Tibial nerve (tissue), 4 donors: ENCODE results near the gene ST6GALNAC1. TPM values are rescaled to one million over a fixed set of nuclear protein-coding genes. Genes with fewer than 3 reads are reported as not detected.

Experiments used
- DNase-seq, 2 donors: peaks; one replicate each; pipeline ENCODE4 v3.0.0-alpha.2; 2019; ENCODE audit warnings: low spot score in 2 of 2
- H3K27ac ChIP-seq, 4 donors: fragments of 200-600 bp; sonication (generic) in 3 of 4; one replicate each; pipeline ENCODE4 v1.5.1; 2017 to 2019; ENCODE audit warnings: mild to moderate bottlenecking in 1 of 4
- H3K27me3 ChIP-seq, 2 donors: fragments of 200-600 bp; sonication (generic) in 1 of 2; one replicate each; pipeline versions ENCODE4 v1.5.1 to v1.6.0; 2017 to 2019
- H3K36me3 ChIP-seq, 3 donors: fragments of 200-600 bp; sonication (generic); one replicate each; pipeline ENCODE4 v1.5.1; 2018 to 2019
- H3K4me1 ChIP-seq, 4 donors: fragments of 200-600 bp; sonication (generic) in 3 of 4; one replicate each; pipeline ENCODE4 v1.5.1; 2017 to 2019
- H3K4me3 ChIP-seq, 4 donors: fragments of 200-600 bp; sonication (generic) in 3 of 4; one replicate each; pipeline ENCODE4 v1.5.1; 2017 to 2019; ENCODE audit warnings: mild to moderate bottlenecking in 1 of 4, moderate library complexity in 1 of 4
- H3K9me3 ChIP-seq, 4 donors: fragments of 200-600 bp; sonication (generic) in 3 of 4; one replicate each; pipeline ENCODE4 v1.5.1; 2017 to 2019
- CTCF ChIP-seq, 5 experiments: fragments of 200-600 bp in 3 of 5; fragments of 450-650 bp in 2 of 5; sonication (generic) in 3 of 5; IDR thresholded peaks; one replicate each; pipeline ENCODE4 v1.5.1; 2016 to 2019; ENCODE audit warnings: antibody characterized with exemption in 5 of 5, mild to moderate bottlenecking in 3 of 5, moderate library complexity in 2 of 5
- EP300 ChIP-seq, 2 donors: sonication (generic); formaldehyde crosslinking; IDR thresholded peaks; one replicate each; pipeline ENCODE4 v1.6.1; 2017; ENCODE audit warnings: antibody characterized with exemption in 2 of 2, mild to moderate bottlenecking in 1 of 2
- POLR2A ChIP-seq, 2 donors: fragments of 450-650 bp; IDR thresholded peaks; one replicate each; pipeline ENCODE4 v1.6.1; 2017; ENCODE audit warnings: antibody characterized with exemption in 2 of 2, mild to moderate bottlenecking in 2 of 2, moderate library complexity in 2 of 2
- WGBS, 2 donors: methylation state at CpG; one replicate each; pipeline ENCODE4 v1.1.5; 2018; 5-methylcytosine and 5-hydroxymethylcytosine counted together
- total RNA-seq, 4 donors: library from RNA; depleted of rRNA; stranded (reverse); fragments of >200 nt; gene quantifications; one replicate each; pipeline ENCODE4 v1.1.0, GENCODE V29; 2016

Gene ST6GALNAC1
- total RNA-seq, 4 donors from 2014 or later, result 2.4 to 13.8 (median 7.4) TPM

DNA sequence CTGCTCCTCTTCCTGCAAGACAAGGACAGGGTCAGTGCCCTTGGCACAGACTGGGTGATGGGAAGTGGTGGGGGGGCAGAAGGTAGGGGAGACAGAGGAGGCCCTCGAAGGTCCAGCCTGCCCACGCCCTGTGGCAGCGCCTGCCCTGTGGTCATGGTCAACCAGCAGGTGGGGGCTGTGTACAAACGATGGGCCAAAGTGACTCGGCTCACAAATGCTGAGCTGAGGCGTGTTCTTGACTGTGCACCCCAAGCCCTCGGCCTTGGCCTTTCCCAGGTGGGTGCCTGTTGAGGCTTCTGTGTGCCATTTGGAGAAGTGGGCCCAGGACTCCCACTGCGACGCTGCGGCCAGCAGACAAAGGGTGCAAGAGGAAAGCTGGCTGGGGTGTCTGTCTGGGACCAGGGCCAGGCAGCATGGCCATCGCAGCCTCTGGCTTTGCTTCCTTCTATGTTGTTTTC lies 44.6 kb upstream of the ST6GALNAC1 start:
- no peaks in the 10 kb centered on the region for H3K27me3 ChIP-seq
- peak overlapping the region; percentile 64 to 90 (median 84) for H3K27ac ChIP-seq
- no peaks in the 10 kb centered on the region for H3K9me3 ChIP-seq
- DNase-seq, result no peak
- H3K4me1 ChIP-seq, result peaks cover 0 to 83% (median 21%) of the 10 kb centered on the region in 4 donors
- TF ChIP-seq POLR2A (IDR thresholded peaks at IDR 0.05), result no peak
- WGBS, 2 donors, result 55 to 56% methylated on average over 9 to 11 of the region's 11 CpGs
- peaks cover 0 to 30% (median 0%) of the 10 kb centered on the region in 3 donors for H3K36me3 ChIP-seq
- peak overlapping the region in 1 of 4 donors; percentile 1 for H3K4me3 ChIP-seq

DNA sequence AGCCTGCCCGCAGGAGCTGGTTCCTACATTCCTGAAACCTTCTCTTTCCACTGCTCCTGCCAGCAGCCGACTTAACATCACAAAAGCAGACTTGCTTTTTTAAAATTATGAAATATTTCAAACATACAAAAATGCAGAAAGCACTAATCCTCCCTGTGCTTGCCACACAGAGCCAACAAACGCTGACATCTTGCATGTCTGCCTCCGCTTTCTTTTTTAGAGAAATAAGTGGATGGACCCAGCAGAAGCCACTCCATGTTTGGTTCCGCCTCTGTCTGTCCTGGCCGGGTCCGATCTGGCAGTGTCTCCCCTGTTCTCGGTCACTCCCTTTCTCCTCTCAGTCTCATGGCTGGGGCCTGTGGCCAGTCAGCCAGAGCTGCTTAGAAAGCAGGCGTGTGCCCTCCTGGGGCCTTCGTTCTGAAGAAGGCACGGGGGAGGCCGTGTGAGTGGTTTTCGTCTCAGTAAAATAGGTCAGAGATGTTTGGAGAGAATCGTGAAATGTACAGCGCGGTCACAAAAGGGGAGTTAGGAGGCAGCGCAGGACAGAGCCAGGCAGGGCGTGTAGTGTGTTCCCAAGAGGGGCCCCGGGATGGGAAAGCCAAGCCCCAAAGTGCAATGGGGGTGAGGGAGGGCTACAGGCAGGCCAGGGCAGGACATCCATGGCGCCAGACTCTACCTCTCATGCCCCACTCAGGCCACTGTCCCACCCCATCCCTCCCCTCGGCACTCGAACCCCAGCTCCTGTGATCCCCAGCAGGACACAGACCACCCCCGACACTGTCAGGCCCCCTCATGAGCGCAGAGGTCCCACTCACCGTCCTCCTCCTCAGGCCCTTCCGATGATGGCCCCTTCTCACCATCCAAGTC lies 44.0 kb upstream of the ST6GALNAC1 start:
- H3K4me1 ChIP-seq, result peaks cover 0 to 89% (median 21%) of the 10 kb centered on the region in 4 donors

DNA sequence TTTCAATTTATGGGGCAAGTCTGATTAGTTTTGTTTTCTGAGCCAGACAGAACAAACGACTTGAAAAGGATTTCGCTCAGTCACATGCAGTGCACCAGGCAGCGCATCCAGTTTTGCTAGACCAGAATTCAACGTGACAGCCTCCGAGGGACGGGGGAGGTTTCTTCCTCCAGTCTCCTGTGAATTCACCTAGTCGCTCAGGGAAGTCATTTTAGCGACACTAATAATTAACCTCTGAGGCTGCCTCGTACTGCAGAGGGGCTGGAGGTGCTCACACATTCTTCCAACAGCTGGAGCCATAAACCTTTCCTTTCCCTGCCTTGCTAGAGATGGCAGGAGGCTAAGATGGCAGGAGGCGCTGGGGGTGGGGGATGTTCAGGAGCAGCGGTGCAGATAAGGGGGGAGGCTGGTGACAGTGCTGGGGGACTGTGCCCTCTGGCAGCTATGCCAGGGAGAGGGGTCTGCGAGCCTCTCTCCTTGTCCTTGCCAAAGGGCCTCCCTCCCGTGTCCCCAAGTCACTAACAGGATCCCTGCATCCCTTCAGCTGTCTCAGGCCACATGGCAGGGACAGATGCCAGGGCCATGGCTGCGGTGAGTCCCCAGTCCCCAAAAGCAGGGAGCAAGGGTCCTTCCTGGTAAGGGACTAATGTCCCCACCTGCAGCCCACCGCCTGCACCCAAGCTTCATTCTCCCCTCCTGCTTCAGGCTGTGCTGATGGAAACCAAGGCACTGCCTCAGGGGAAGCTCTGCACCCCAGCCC lies 43.2 kb upstream of the ST6GALNAC1 start:
- H3K4me1 ChIP-seq, result peaks cover 0 to 95% (median 27%) of the 10 kb centered on the region in 4 donors
- no peaks in the 10 kb centered on the region for H3K27me3 ChIP-seq
- H3K36me3 ChIP-seq, result peaks cover 0 to 45% (median 0%) of the 10 kb centered on the region in 3 donors
- TF ChIP-seq CTCF (IDR thresholded peaks at IDR 0.05) (no peak), POLR2A (IDR thresholded peaks at IDR 0.05) (no peak), EP300 (IDR thresholded peaks at IDR 0.05) (no peak)
- H3K9me3 ChIP-seq, result no peaks in the 10 kb centered on the region
- no peak overlapping the region for H3K4me3 ChIP-seq
- no peak for DNase-seq
- peak overlapping the region in 3 of 4 donors; percentile 64 to 90 (median 88) for H3K27ac ChIP-seq
- 78 to 81% methylated on average over 14 of the region's 15 CpGs for WGBS, 2 donors

More for the DNA sequence above, 44.0 kb upstream of the ST6GALNAC1 start:
- Histone ChIP-seq H3K27me3 (no peaks in the 10 kb centered on the region), H3K27ac (peak overlapping the region; percentile 64 to 90 (median 84)), H3K9me3 (no peaks in the 10 kb centered on the region), H3K4me3 (peak overlapping the region in 1 of 4 donors; percentile 1), H3K36me3 (peaks cover 0 to 37% (median 0%) of the 10 kb centered on the region in 3 donors)
- WGBS, 2 donors, result 65 to 66% methylated on average over 26 of the region's 26 CpGs
- peak; percentile 55 to 58 for DNase-seq
- TF ChIP-seq CTCF (IDR thresholded peaks at IDR 0.05), result no peak
- no peak for TF ChIP-seq POLR2A (IDR thresholded peaks at IDR 0.05)
- peak in 1 of 2 donors; percentile 60 for TF ChIP-seq EP300 (IDR thresholded peaks at IDR 0.05)

DNA sequence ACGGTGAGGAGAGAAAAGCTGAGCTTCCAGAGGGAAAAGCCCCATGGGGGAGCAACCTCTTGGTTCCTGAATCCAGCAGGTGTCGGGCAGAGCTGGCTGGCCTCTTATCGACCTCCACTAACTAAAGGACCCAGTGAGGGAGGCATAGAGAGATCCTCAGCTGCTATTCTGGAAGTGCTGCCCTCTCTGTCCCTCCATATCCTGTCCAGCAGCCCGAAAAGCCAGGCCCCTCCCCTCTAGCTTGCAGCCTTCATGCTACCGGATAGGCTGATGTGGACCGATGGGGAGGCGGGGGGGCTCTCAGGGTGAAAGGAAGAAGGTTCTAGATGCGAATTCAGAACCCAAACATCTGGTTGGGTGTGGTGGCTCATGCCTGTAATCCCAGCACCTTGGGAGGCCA lies 42.3 kb upstream of the ST6GALNAC1 start:
- Histone ChIP-seq H3K4me3 (no peak overlapping the region), H3K36me3 (peaks cover 0 to 45% (median 0%) of the 10 kb centered on the region in 3 donors), H3K4me1 (peaks cover 0 to 95% (median 30%) of the 10 kb centered on the region in 4 donors), H3K27me3 (no peaks in the 10 kb centered on the region), H3K27ac (peak overlapping the region in 2 of 4 donors; percentile 6 to 55), H3K9me3 (no peaks in the 10 kb centered on the region)
- DNase-seq, result no peak
- TF ChIP-seq CTCF (IDR thresholded peaks at IDR 0.05) (no peak), POLR2A (IDR thresholded peaks at IDR 0.05) (no peak), EP300 (IDR thresholded peaks at IDR 0.05) (no peak)
- 53 to 75% methylated on average over 8 of the region's 8 CpGs for WGBS, 2 donors

DNA sequence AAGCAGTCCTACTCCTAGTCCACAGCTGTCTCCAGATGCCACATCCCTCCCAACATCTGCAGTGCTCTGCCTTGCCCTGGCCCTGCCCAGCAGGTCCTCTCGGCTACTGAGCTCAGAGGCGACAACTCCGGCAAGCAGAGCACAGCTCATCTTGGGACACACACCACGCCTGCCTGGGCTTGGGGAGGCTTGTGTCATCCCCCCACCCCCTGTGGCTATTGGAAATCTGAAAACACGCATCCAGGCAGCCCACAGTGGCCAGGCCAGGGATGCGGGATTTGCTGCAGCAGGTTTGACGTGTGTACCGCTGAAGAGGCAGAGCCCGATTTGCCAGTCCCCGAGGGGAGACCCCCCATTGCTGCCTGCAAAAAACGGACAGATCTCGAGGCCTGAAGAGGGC lies 41.8 kb upstream of the ST6GALNAC1 start:
- H3K27me3 ChIP-seq, result no peaks in the 10 kb centered on the region
- H3K4me3 ChIP-seq, result no peak overlapping the region
- 82 to 91% methylated on average over 12 of the region's 12 CpGs for WGBS, 2 donors
- H3K4me1 ChIP-seq, result peaks cover 0 to 91% (median 29%) of the 10 kb centered on the region in 4 donors
- TF ChIP-seq POLR2A (IDR thresholded peaks at IDR 0.05) (no peak), EP300 (IDR thresholded peaks at IDR 0.05) (no peak), CTCF (IDR thresholded peaks at IDR 0.05) (no peak)
- H3K27ac ChIP-seq, result peak overlapping the region in 2 of 4 donors; percentile 6 to 55
- DNase-seq, result no peak
- no peaks in the 10 kb centered on the region for H3K9me3 ChIP-seq
- H3K36me3 ChIP-seq, result peaks cover 0 to 45% (median 0%) of the 10 kb centered on the region in 3 donors
